A172 (cell line): ENCODE measurements around the gene KRTAP1-3. TPM values are rescaled to one million over a fixed set of nuclear protein-coding genes. Genes with fewer than 3 reads are reported as not detected.
"Not testable (repeated sequence)": the region's sequence is repeated elsewhere in the genome, so short reads cannot be mapped to it uniquely, and the experiment has no call there.

ENCODE experiments used
- DNase-seq: peaks from one replicate; pipeline ENCODE4 v3.0.0-alpha.2; 2015; ENCODE audit warnings: low spot score
- total RNA-seq: library from RNA; depleted of rRNA; stranded (reverse); fragments of >200 nt; shearing (Covaris generic); gene quantifications from 2 replicates; pipeline ENCODE4 v1.2.3, GENCODE V29; 2014; rRNA removed

KRTAP1-3 gene
- total RNA-seq: not detected in 2 replicates

GRCh38 chr17:41034346-41034935 is at the start of gene KRTAP1-3:
Gene KRTAP1-3, minus strand, starts transcription at chr17:41034874. Its CDS starts 53 bp downstream, at chr17:41034821.
- DNase-seq: not testable (repeated sequence)

GRCh38 chr17:41084100-41084856 is 49.6 kb upstream of the KRTAP1-3 start, which contains the start of gene KRTAP4-7:
Gene KRTAP4-7, plus strand, starts transcription at chr17:41084150. Its CDS starts 57 bp downstream, at chr17:41084207.
- not testable (repeated sequence) for DNase-seq

GRCh38 chr17:41083427-41083826 is 48.8 kb upstream of the KRTAP1-3 start:
- peak; percentile 45 for DNase-seq

GRCh38 chr17:41082626-41083025 is 48.0 kb upstream of the KRTAP1-3 start:
- peak; percentile 49 for DNase-seq

GRCh38 chr17:41076788-41077187 is 42.1 kb upstream of the KRTAP1-3 start:
- DNase-seq: no peak

- no peak for DNase-seq
Measured at GRCh38 chr17:41073676-41074075, 39.0 kb upstream of the KRTAP1-3 start.

- DNase-seq: no peak
Measured at GRCh38 chr17:41071606-41072360, 37.1 kb upstream of the KRTAP1-3 start.

GRCh38 chr17:41069031-41069430 is 34.4 kb upstream of the KRTAP1-3 start:
- no peak for DNase-seq

- no peak for DNase-seq
Measured at GRCh38 chr17:41067281-41067680, 32.6 kb upstream of the KRTAP1-3 start.

GRCh38 chr17:41065829-41066624 is 31.4 kb upstream of the KRTAP1-3 start, which contains the start of gene KRTAP2-4:
Gene KRTAP2-4, minus strand, starts transcription at chr17:41065879. Its CDS starts 34 bp downstream, at chr17:41065845.
- peak; percentile 96 for DNase-seq

GRCh38 chr17:41065016-41065689 is 30.5 kb upstream of the KRTAP1-3 start:
- DNase-seq: not testable (repeated sequence)

- no peak for DNase-seq
Measured at GRCh38 chr17:41064301-41064700, 29.6 kb upstream of the KRTAP1-3 start.

- no peak for DNase-seq
Measured at GRCh38 chr17:41063449-41063848, 28.8 kb upstream of the KRTAP1-3 start.

GRCh38 chr17:41061964-41062363 is 27.3 kb upstream of the KRTAP1-3 start:
- DNase-seq: peak; percentile 90

- DNase-seq: peak; percentile 92
Measured at GRCh38 chr17:41060052-41060604, 25.5 kb upstream of the KRTAP1-3 start, which contains the start of gene KRTAP2-3. Gene KRTAP2-3, minus strand, starts transcription at chr17:41060114. Its CDS starts 64 bp downstream, at chr17:41060050.

- peak; percentile 84 for DNase-seq
Measured at GRCh38 chr17:41059276-41060051, 24.8 kb upstream of the KRTAP1-3 start.

- peak; percentile 55 for DNase-seq
Measured at GRCh38 chr17:41058741-41059140, 24.1 kb upstream of the KRTAP1-3 start.

- DNase-seq: no peak
Measured at GRCh38 chr17:41057547-41057946, 22.9 kb upstream of the KRTAP1-3 start.

- DNase-seq: not testable (repeated sequence)
Measured at GRCh38 chr17:41055130-41055529, 20.5 kb upstream of the KRTAP1-3 start, which contains the start of gene KRTAP2-2. Gene KRTAP2-2, minus strand, starts transcription at chr17:41055230. Its CDS starts 19 bp downstream, at chr17:41055211.
